GM13976 (cell line): ENCODE results near the gene INVS.

Experiments used
- DNase-seq: peaks from one replicate; pipeline ENCODE4 v3.0.0; 2012; ENCODE audit warnings: low spot score
- CTCF ChIP-seq: IDR thresholded peaks from 2 replicates; pipeline ENCODE4 v1.5.1; 2012; ENCODE audit warnings: borderline replicate concordance, mild to moderate bottlenecking; ENCODE audit not compliant: insufficient read depth; ENCODE audit errors: extremely low read depth, missing control alignments, control extremely low read depth
- in situ Hi-C: fragments of 300-500 bp; cut with MboI; formaldehyde crosslinking; loops from one replicate; pipeline ENCODE4 v1.12.0; 2022; ENCODE audit warnings: low sequenced_read_pairs, mixed read lengths, inconsistent platforms; ENCODE audit not compliant: unreplicated experiment

INVS gene

GRCh38 chr9:100083448-100084127 lies 15.5 kb upstream of the INVS start:
- DNase-seq: peak; percentile 26
- in situ Hi-C loops: no loop called here
- no peak for TF ChIP-seq CTCF

GRCh38 chr9:100084128-100084453 lies 15.0 kb upstream of the INVS start:
- in situ Hi-C loops: no loop called here
- no peak for TF ChIP-seq CTCF
- DNase-seq: peak; percentile 9

- in situ Hi-C loops: no loop called here
- TF ChIP-seq CTCF: no peak
- peak; percentile 49 for DNase-seq
Observed at GRCh38 chr9:100084734-100085133, 14.3 kb upstream of the INVS start.

- in situ Hi-C loops: no loop called here
- no peak for DNase-seq
- TF ChIP-seq CTCF: no peak
Observed at GRCh38 chr9:100086097-100086635, 12.9 kb upstream of the INVS start.

GRCh38 chr9:100087218-100087617 lies 11.8 kb upstream of the INVS start:
- no peak for DNase-seq
- in situ Hi-C loops: no loop called here

GRCh38 chr9:100088202-100088601 lies 10.8 kb upstream of the INVS start:
- TF ChIP-seq CTCF: no peak
- DNase-seq: no peak
- in situ Hi-C loops: no loop called here

More at GRCh38 chr9:100087218-100087617, 11.8 kb upstream of the INVS start:
- TF ChIP-seq CTCF: no peak
